Amygdala (tissue), 56 donors: ENCODE data around the gene PRKCE.

Experiments
- DNase-seq, 56 donors: peaks; one replicate each; lab custom pipeline; 2025; lab: John Stamatoyannopoulos, UW

PRKCE gene

DNA sequence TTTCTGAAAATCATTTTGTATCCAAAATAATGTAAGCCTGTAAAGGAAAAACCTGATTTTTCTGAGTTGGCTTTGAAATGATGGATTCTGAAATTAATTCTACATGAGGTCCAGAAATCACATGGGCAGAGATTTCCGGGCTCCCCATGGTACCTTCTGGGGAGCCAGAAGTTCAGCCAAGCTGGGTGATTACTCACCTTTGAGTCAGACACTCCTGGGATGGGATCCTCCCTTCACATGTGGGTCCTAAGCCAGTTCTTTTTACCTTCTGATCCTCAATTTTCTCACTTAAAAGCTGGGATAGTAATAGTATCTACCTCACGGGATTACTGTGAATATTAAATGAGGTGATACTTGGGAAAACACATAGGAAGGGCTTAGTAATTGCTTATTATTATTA, 465.9 kb downstream of the PRKCE start:
- DNase-seq = no peak

GRCh38 chr2:46117994-46118393, 466.5 kb downstream of the PRKCE start:
- no peak for DNase-seq

DNA sequence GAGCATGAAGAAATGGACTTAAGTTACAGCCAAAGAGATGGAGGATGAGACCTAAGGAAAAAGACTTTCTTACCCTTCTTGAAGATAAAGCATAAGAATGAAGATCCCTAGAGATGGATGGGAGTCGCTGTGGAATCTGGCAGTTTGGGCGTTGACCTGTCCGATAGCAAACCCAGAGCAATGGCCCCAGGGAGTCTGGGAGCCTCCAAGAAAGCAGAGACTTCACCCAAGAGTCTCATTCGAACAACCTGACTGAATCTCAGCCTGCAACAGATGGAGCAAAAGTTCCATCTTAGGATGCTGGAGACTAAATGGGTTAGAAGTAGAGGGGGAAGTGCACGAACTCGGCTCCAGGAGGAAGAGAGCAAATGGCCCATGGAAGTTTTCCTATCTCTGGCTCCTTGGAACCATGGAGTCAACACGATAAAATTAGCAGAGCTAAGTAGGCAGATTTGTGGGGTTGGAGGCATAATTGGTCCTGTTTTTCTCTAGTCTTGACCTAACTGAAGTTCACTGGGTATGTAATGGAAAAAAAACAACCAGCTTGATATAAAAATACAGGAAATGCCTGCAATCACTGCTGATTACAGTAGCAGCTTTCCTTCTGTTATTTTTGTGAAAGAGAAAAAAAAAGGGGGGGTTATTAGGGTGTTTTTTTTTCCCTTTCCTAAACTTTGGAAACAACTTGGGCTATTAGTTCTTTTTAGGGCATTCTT, 467.3 kb downstream of the PRKCE start:
- no peak for DNase-seq

- DNase-seq = no peak
These were observed 468.0 kb downstream of the PRKCE start for GRCh38 chr2:46119453-46119852.

DNA sequence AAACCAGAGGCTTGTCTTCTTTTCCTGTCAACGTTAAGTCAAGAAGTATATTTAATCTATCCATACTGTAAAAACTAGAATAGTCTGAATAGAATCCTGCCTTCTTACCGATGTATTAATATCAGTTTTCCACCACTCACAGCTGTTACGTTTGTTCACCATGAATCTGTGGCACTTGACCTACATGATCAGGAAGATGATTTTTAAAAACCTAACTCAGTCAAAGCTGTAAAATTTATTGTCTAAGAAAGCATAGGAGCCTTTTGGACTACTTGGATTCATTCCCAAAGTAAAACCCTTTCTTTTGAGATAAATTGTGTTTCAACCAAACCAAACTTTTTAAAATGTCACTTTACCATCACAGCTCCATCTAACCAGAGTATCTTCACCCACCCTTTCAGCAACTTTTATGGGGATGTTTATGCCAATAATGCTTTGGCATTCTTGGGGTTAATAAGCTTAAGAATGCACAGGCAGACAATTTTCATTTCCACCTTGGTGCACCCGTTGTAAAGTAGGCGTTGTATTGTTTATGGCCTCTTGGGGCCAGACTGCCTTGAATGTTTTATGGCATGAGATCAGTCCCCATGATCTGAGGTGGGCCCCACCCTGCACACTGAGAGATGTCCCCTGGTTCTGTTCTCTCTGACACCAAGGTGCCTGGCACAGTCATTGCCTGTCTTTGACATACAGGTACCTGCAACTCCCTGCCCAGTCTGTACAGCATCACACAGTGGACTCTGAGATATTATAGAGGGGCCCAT, 469.5 kb downstream of the PRKCE start:
- DNase-seq = no peak

- DNase-seq = no peak
These were observed 471.0 kb downstream of the PRKCE start for GRCh38 chr2:46122318-46122976.

DNA sequence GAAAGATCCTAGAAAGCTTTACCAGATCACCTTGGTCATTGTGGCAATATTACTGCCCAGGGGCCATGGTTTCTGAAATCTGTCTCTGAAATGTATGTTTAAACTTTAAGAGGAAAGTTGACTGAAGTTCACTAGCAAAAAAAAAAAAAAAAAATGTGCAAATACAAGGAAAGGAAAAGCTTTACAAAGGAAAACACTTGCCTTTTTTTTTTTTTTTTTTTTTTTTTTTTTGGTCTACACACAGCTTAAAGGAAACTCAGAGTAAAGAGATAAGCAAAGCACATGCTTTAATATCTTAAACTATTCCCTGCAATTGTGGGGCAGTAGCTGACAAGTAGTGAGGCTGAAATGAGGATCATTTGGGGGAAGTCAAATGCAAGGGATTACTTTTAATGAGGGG, 471.5 kb downstream of the PRKCE start:
- DNase-seq = no peak

GRCh38 chr2:46125798-46126197, 474.3 kb downstream of the PRKCE start:
- no peak for DNase-seq

- no peak for DNase-seq
These were observed 475.1 kb downstream of the PRKCE start for GRCh38 chr2:46126571-46126970.

GRCh38 chr2:46127176-46127575, 475.7 kb downstream of the PRKCE start:
- no peak for DNase-seq

GRCh38 chr2:46130511-46130910, 479.0 kb downstream of the PRKCE start:
- DNase-seq = no peak

GRCh38 chr2:46132996-46133395, 481.5 kb downstream of the PRKCE start:
- DNase-seq = no peak

DNA sequence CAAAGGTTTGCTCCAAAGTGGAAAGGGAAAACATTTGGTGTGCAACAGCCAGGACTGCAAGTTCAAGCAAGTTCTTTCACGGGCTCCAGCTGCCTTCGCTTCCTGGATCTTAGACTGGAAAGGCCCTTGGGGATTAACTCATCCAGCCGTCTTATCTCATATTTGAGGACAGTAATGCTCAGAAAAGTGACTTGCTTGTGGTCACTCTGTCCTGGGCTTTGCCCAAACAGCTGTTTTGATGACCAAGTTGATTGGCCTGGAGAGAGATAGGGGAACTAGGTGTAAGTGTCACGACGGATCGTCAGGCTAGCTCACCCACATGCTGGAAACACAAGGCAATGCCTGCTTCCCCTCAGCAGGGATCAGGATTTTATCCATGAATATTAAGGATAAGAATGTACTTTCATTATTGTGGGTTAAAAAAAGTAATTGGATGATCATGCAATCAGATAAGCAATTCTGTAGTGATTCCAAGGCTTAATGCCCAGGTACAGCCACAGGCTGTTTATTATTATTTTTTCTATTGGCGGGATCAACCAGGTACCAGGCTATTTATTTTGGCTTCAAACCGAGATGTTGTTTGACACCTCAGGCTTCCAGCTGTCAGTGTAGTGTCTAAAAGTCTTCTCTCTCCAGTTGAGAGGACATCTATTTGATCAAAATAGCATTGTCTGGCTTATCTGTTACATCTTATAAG, 483.2 kb downstream of the PRKCE start:
- DNase-seq = no peak

DNA sequence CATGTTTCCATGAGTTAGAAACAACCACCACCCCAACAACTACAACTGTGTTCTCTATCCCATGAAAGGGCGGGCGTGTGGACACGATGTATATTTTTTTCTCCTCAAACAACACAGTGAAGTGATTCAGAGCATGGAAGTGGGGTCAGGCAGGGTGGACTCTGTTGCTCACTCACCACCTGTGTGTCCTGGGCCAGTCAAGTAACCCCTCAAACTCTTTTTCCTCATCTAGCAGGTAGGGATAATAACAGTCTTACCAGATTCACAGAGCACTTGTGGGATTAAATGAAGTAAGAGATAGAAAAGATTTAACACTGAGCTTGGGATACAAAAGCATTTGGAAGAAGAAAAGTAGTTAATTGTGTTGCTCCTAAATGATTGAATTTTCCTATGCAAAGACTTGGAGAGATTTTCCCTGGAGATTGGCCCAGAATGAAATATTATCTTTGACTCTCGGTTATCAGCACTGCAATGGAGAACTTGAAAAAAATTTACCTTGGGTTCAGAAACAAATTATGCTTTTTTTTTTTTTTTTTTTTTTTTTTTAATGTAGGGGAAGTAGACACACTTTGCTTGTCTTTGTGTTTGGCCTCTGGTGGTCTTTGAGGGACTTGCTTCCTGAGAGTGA, 483.9 kb downstream of the PRKCE start:
- DNase-seq = no peak

GRCh38 chr2:46135958-46136357, 484.5 kb downstream of the PRKCE start:
- no peak for DNase-seq

DNA sequence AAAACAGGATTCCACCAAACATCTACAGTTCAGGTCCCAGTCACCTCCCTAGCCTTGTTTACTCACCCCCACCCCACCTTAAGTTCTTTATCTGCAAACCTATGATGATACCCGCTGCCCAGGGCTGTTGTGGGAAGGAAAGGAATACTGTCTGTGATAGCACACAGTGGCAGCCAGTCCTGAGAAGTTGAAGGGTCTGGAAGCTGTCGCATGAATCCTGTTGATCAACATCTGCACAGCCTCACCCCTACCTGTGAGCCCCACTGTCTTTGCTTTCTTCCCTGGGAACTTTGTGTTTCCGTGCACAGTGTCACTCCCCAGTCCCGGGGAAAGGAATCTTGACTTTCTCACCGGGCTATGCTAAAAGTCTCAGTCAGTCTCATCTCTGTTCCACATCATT, 485.0 kb downstream of the PRKCE start:
- no peak for DNase-seq

DNA sequence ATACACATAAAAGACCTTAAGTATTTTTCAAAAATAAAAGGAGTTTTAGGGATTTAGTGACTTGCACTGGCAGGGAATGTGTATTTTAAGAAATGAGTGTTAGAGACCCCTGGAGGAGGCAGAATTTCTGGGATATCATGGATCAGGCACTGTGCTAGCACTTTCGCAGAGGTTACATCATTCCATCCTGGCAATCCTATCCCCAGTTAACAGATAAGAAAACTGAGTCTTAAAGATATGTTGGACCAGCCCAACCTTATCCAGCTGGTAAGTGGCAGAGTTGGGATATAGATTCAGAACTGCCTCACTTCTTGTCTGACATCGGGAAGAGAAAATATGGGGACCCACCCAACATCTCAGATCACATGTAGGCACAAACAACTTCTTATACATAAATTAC, 485.5 kb downstream of the PRKCE start:
- no peak for DNase-seq

DNA sequence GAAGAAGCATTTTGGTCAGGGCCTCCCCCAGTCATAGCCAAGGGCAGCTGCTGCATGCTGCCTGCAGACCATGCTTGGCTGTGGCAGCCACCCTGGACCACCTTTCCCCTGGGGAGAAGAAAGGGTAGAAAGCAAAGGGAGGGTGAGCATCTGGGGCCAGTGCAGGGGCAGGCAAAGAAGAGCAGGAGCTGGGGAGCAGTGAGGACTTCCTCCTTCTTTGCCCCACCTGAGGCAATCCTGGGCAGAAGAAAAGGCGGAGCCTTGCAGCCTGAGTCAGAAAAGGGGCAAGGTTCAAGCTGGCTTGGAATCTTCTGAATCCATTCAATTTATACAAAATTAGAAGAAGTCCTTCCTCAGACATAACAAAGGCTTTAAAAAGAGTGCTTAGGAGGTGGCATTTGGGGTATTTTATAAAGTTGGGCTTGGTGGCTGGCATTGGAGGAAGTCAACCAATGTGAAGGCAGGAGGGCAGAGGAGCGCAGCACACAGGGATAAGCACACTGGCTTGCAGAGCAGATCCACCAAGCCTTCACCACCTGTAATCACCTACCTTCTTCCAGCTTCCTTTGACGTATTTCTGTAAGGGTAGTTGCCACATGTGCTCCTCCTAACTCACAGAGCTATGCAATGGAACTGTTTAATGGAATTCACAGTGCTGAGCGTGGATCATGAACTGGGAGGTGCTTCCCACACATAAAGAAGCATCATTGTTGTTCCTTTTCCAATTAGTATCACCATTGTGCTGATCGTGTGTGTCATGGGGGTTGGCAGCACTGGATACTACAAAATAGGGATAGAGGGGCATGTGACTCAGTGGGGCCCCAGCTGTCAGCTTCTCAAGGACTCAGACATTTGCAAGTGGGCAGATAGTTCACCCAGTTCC, 491.3 kb downstream of the PRKCE start:
- DNase-seq = peak in 1 of 56 donors; percentile 9

- no peak for DNase-seq
These were observed 492.1 kb downstream of the PRKCE start for GRCh38 chr2:46143429-46144132.
